HG03520 (cell line): ENCODE data around the gene TMEM181.
"Not testable (repeated sequence)": the region's sequence is repeated elsewhere in the genome, so short reads cannot be mapped to it uniquely, and the experiment has no call there.

Source experiments
- ATAC-seq: cut with Tn5 transposase; IDR thresholded peaks from one replicate; pipeline ENCODE4 v1.9.1; 2021; ENCODE audit warnings: mild to moderate bottlenecking, moderate library complexity; ENCODE audit not compliant: unreplicated experiment

The TMEM181 gene

GRCh38 chr6:158591810-158592209 is 31.9 kb downstream of the TMEM181 start:
- ATAC-seq = no peak

GRCh38 chr6:158593670-158594069 is 33.8 kb downstream of the TMEM181 start:
- ATAC-seq = no peak

- no peak for ATAC-seq
Measured at GRCh38 chr6:158595223-158595622, 35.3 kb downstream of the TMEM181 start.

- no peak for ATAC-seq
Measured at GRCh38 chr6:158596861-158597260, 37.0 kb downstream of the TMEM181 start.

- no peak for ATAC-seq
Measured at GRCh38 chr6:158597565-158597964, 37.7 kb downstream of the TMEM181 start.

- no peak for ATAC-seq
Measured at GRCh38 chr6:158599635-158600034, 39.7 kb downstream of the TMEM181 start.

- ATAC-seq = no peak
Measured at GRCh38 chr6:158603261-158604047, 43.6 kb downstream of the TMEM181 start.

GRCh38 chr6:158604048-158604406 is 44.1 kb downstream of the TMEM181 start:
- ATAC-seq = no peak

- ATAC-seq = no peak
Measured at GRCh38 chr6:158605266-158605878, 45.5 kb downstream of the TMEM181 start.

GRCh38 chr6:158606011-158606410 is 46.1 kb downstream of the TMEM181 start:
- not testable (repeated sequence) for ATAC-seq

- ATAC-seq = no peak
Measured at GRCh38 chr6:158606935-158607334, 47.0 kb downstream of the TMEM181 start.

- no peak for ATAC-seq
Measured at GRCh38 chr6:158607411-158608170, 47.7 kb downstream of the TMEM181 start.

- ATAC-seq = no peak
Measured at GRCh38 chr6:158608221-158608620, 48.3 kb downstream of the TMEM181 start.

- no peak for ATAC-seq
Measured at GRCh38 chr6:158609455-158610155, 49.7 kb downstream of the TMEM181 start.

GRCh38 chr6:158610319-158610968 is 50.6 kb downstream of the TMEM181 start:
- no peak for ATAC-seq

GRCh38 chr6:158611039-158611438 is 51.1 kb downstream of the TMEM181 start:
- no peak for ATAC-seq

- no peak for ATAC-seq
Measured at GRCh38 chr6:158611541-158612370, 51.9 kb downstream of the TMEM181 start.

- not testable (repeated sequence) for ATAC-seq
Measured at GRCh38 chr6:158614606-158615005, 54.7 kb downstream of the TMEM181 start.

GRCh38 chr6:158618289-158618688 is 58.4 kb downstream of the TMEM181 start:
- not testable (repeated sequence) for ATAC-seq
